IMR-90 (cell line): ENCODE data around the gene TNFRSF1B. TPM values are rescaled to one million over a fixed set of nuclear protein-coding genes. Genes with fewer than 3 reads are reported as not detected.

Source experiments
- ATAC-seq: fragments of 200-7000 bp; cut with Tn5 transposase; 2 replicates; pipeline ENCODE4 v1.9.1; 2020; ENCODE audit warnings: low read depth, mild to moderate bottlenecking, moderate library complexity
- BruUV-seq: library from RNA; stranded (reverse); fragments of 400-500 nt; replicated peaks from 2 replicates; lab custom pipeline; 2021; lab: Mats Ljungman, UMichigan
- CTCF ChIA-PET: fragments of 300-600 bp; formaldehyde crosslinking; extraction: SDS; loops from one replicate; lab custom pipeline; 2021; ENCODE audit warnings: antibody characterized with exemption; lab: Yijun Ruan, JAX
- POLR2A ChIA-PET: fragments of 300-600 bp; sonication (Branson Sonifier 250); formaldehyde crosslinking; loops from one replicate; lab custom pipeline; 2022; ENCODE audit warnings: antibody characterized with exemption; ENCODE audit not compliant: unreplicated experiment; lab: Charles Lee
- DNase-seq: peaks from one replicate; pipeline ENCODE4 v3.0.0; 2013
- H2AFZ ChIP-seq: replicated peaks from 2 replicates; pipeline ENCODE3; 2013; ENCODE audit warnings: low read length, mild to moderate bottlenecking; ENCODE audit not compliant: poor library complexity
- H2AK5ac ChIP-seq: 2 replicates; pipeline ENCODE4 v1.6.1; 2013; ENCODE audit warnings: low read depth, low read length, inconsistent platforms
- H2AK9ac ChIP-seq: replicated peaks from 2 replicates; pipeline ENCODE3; 2013; ENCODE audit warnings: mild to moderate bottlenecking, low read depth, low read length, moderate library complexity; ENCODE audit not compliant: poor library complexity
- H2BK120ac ChIP-seq: 2 replicates; pipeline ENCODE4 v1.6.1; 2013; ENCODE audit warnings: low read depth, low read length, inconsistent platforms
- H2BK15ac ChIP-seq: 3 replicates; pipeline ENCODE4 v1.6.1; 2013; ENCODE audit warnings: low read depth, low read length, inconsistent platforms
- H2BK20ac ChIP-seq: 2 replicates; pipeline ENCODE4 v1.6.1; 2013; ENCODE audit warnings: low read depth, mild to moderate bottlenecking, inconsistent platforms, low read length, moderate library complexity
- H2BK5ac ChIP-seq: 2 replicates; pipeline ENCODE4 v1.6.1; 2013; ENCODE audit warnings: mild to moderate bottlenecking, low read depth, low read length, inconsistent platforms; ENCODE audit not compliant: poor library complexity, severe bottlenecking
- H3K14ac ChIP-seq: replicated peaks from 2 replicates; pipeline ENCODE4 v1.6.1; 2013; ENCODE audit warnings: low read depth, low read length, inconsistent platforms
- H3K18ac ChIP-seq: 2 replicates; pipeline ENCODE4 v1.6.1; 2013; ENCODE audit warnings: low read depth, low read length, control low read depth
- H3K23ac ChIP-seq: 2 replicates; pipeline ENCODE4 v1.6.1; 2013; ENCODE audit warnings: low read depth, low read length, inconsistent platforms
- H3K27ac ChIP-seq: 2 replicates; pipeline ENCODE4 v1.5.1; 2013; ENCODE audit warnings: mild to moderate bottlenecking, control low read depth, low read length; ENCODE audit not compliant: insufficient read depth
- H3K27me3 ChIP-seq: 2 replicates; pipeline ENCODE4 v1.6.1; 2013; ENCODE audit warnings: low read length; ENCODE audit not compliant: control insufficient read depth, insufficient read depth
- H3K36me3 ChIP-seq: 2 replicates; pipeline ENCODE4 v1.6.1; 2013; ENCODE audit warnings: low read length, mixed read lengths; ENCODE audit not compliant: control insufficient read depth, insufficient read depth
- H3K4ac ChIP-seq: 2 replicates; pipeline ENCODE4 v1.6.1; 2013; ENCODE audit warnings: low read depth, low read length, inconsistent platforms
- H3K4me1 ChIP-seq: 2 replicates; pipeline ENCODE4 v1.6.1; 2013; ENCODE audit warnings: low read length, mixed read lengths; ENCODE audit not compliant: control insufficient read depth, insufficient read depth
- H3K4me2 ChIP-seq: 2 replicates; pipeline ENCODE4 v1.6.1; 2013; ENCODE audit warnings: low read depth, mild to moderate bottlenecking, control low read depth, low read length, moderate library complexity
- H3K4me3 ChIP-seq: 2 replicates; pipeline ENCODE4 v1.5.1; 2013; ENCODE audit warnings: low read depth, mild to moderate bottlenecking, control low read depth, low read length, moderate library complexity; ENCODE audit not compliant: insufficient read depth
- H3K56ac ChIP-seq: 2 replicates; pipeline ENCODE4 v1.6.1; 2013; ENCODE audit warnings: low read length, inconsistent platforms; ENCODE audit not compliant: insufficient read depth; ENCODE audit errors: extremely low read depth
- H3K79me1 ChIP-seq, 2 experiments: 2 replicates each; pipeline ENCODE4 v1.6.1; 2013; ENCODE audit warnings: low read length in 2 of 2, inconsistent platforms in 1 of 2, low read depth in 1 of 2
- H3K9ac ChIP-seq: 2 replicates; pipeline ENCODE4 v1.6.1; 2013; ENCODE audit warnings: low read depth, low read length, control low read depth
- H3K9me1 ChIP-seq: 2 replicates; pipeline ENCODE4 v1.6.1; 2013; ENCODE audit warnings: low read length, inconsistent platforms; ENCODE audit not compliant: insufficient read depth
- H3K9me3 ChIP-seq: 2 replicates; pipeline ENCODE4 v1.6.1; 2013; ENCODE audit warnings: low read length; ENCODE audit not compliant: control insufficient read depth, insufficient read depth
- H4K20me1 ChIP-seq: 2 replicates; pipeline ENCODE4 v1.6.1; 2013; ENCODE audit warnings: low read length, inconsistent platforms; ENCODE audit not compliant: insufficient read depth
- H4K5ac ChIP-seq: 2 replicates; pipeline ENCODE4 v1.6.1; 2013; ENCODE audit warnings: mild to moderate bottlenecking, low read depth, low read length, control low read depth
- H4K8ac ChIP-seq, 2 experiments: 2 replicates each; pipeline ENCODE4 v1.6.1; 2013; ENCODE audit warnings: low read depth in 2 of 2, low read length in 2 of 2, control low read depth in 1 of 2, inconsistent platforms in 1 of 2
- H4K91ac ChIP-seq: 2 replicates; pipeline ENCODE4 v1.6.1; 2013; ENCODE audit warnings: low read depth, low read length, inconsistent platforms; ENCODE audit not compliant: insufficient read depth
- CEBPB ChIP-seq: IDR thresholded peaks from 2 replicates; pipeline ENCODE4 v1.6.1; 2012; ENCODE audit warnings: low read depth, low read length, improper control_type of control experiment
- CHD1 ChIP-seq: IDR thresholded peaks from 2 replicates; pipeline ENCODE4 v1.6.1; 2012; ENCODE audit warnings: low read depth, low read length, improper control_type of control experiment
- ELK1 ChIP-seq: fragments of 150-350 bp; IDR thresholded peaks from 2 replicates; pipeline ENCODE4 v1.6.1; 2016; ENCODE audit warnings: low read depth, mild to moderate bottlenecking, low read length, moderate library complexity, borderline replicate concordance
- MXI1 ChIP-seq: IDR thresholded peaks from 2 replicates; pipeline ENCODE4 v1.6.1; 2012; ENCODE audit warnings: low read depth, mild to moderate bottlenecking, low read length, moderate library complexity, borderline replicate concordance
- NFE2L2 ChIP-seq: fragments of 150-350 bp; IDR thresholded peaks from 2 replicates; pipeline ENCODE4 v1.6.1; 2016; ENCODE audit warnings: low read depth, mild to moderate bottlenecking, low read length
- POLR2A ChIP-seq: IDR thresholded peaks from 2 replicates; pipeline ENCODE4 v1.6.1; 2012; ENCODE audit warnings: mild to moderate bottlenecking, low read depth, low read length
- RAD21 ChIP-seq: IDR thresholded peaks from 2 replicates; pipeline ENCODE4 v1.6.1; 2012; ENCODE audit warnings: low read length, improper control_type of control experiment
- RCOR1 ChIP-seq: IDR thresholded peaks from 2 replicates; pipeline ENCODE4 v1.6.1; 2012; ENCODE audit warnings: mild to moderate bottlenecking, low read length, improper control_type of control experiment; ENCODE audit not compliant: insufficient replicate concordance
- RFX5 ChIP-seq: IDR thresholded peaks from 2 replicates; pipeline ENCODE4 v1.8.0; 2012; ENCODE audit warnings: low read depth, mild to moderate bottlenecking, low read length, moderate library complexity
- SMC3 ChIP-seq: fragments of 150-350 bp; IDR thresholded peaks from 2 replicates; pipeline ENCODE4 v1.6.1; 2016; ENCODE audit warnings: low read depth, mild to moderate bottlenecking, antibody characterized with exemption, low read length, moderate library complexity
- USF2 ChIP-seq: fragments of 150-350 bp; IDR thresholded peaks from 2 replicates; pipeline ENCODE4 v1.6.1; 2017; ENCODE audit warnings: mild to moderate bottlenecking, antibody characterized with exemption, low read length, low read depth
- WGBS, 2 experiments: methylation state at CpG; one replicate each; pipeline versions ENCODE4 v1.1.5 to v1.1.7; 2013; ENCODE audit warnings: missing lambda C conversion rate in 2 of 2; ENCODE audit not compliant: insufficient read length in 1 of 2; ENCODE audit errors: extremely low coverage in 2 of 2; 5-methylcytosine and 5-hydroxymethylcytosine counted together
- dilution Hi-C: fragments of 300-500 bp; cut with HindIII; formaldehyde crosslinking; loops from one replicate; pipeline ENCODE4 v1.14.3; 2018; ENCODE audit warnings: low sequenced_read_pairs; ENCODE audit not compliant: unreplicated experiment
- in situ Hi-C: fragments of 300-500 bp; cut with MboI; formaldehyde crosslinking; loops from 3 replicates; pipeline ENCODE4 v1.14.3; 2019; ENCODE audit warnings: low sequenced_read_pairs, inconsistent platforms, mixed read lengths
- intact Hi-C: fragments of 100-400 bp; cut with micrococcal nuclease; formaldehyde crosslinking; loops from 2 replicates; pipeline ENCODE4 v1.10.0; 2022
- polyA plus RNA-seq, 3 experiments: library from polyadenylated mRNA; depleted of rRNA; stranded (reverse); fragments of >200 nt; gene quantifications; 2 replicates each; pipeline ENCODE4 v1.2.3, GENCODE V29; 2012; ENCODE audit warnings: low replicate concordance in 1 of 3
- total RNA-seq: library from RNA; depleted of rRNA; stranded (reverse); fragments of >200 nt; gene quantifications from 2 replicates; pipeline ENCODE4 v1.2.3, GENCODE V29; 2012

TNFRSF1B gene
- total and polyA plus RNA-seq, 2 of the 4 experiments (the other 2 are of a cell fraction) = 4.3 to 8.9 TPM

GRCh38 chr1:12150456-12151200, 16.2 kb upstream of the TNFRSF1B start:
- DNase-seq = no peak
- POLR2A ChIA-PET = no interaction called here

More at GRCh38 chr1:12150456-12151200, 16.2 kb upstream of the TNFRSF1B start:
- dilution Hi-C loops = no loop called here
- H2BK15ac ChIP-seq = 0 out of 3 replicates have a peak overlapping the region, but pooled peaks have one; percentile 15
- peak overlapping the region in 1 of 2 experiments; percentile 17; a peak in 1 of 4 replicates for H4K8ac ChIP-seq
- H3K9me1 ChIP-seq = peaks cover 14% of the 10 kb centered on the region
- H3K36me3 ChIP-seq = no peaks in the 10 kb centered on the region
- no peak overlapping the region for H3K9ac ChIP-seq
- no TSS peak for BruUV-seq
- peak overlapping the region; percentile 19; the same call in 1 of the 2 replicates for H2BK20ac ChIP-seq
- no peak overlapping the region for H3K4me3 ChIP-seq
- peak overlapping the region; percentile 51; the same call in 1 of the 2 replicates for H2AK5ac ChIP-seq
- TF ChIP-seq POLR2A (no peak), USF2 (no peak), SMC3 (no peak), MXI1 (no peak), RCOR1 (no peak), NFE2L2 (no peak), RFX5 (no peak), CEBPB (no peak), RAD21 (no peak), ELK1 (no peak), CHD1 (no peak)
- in situ Hi-C loops = no loop called here
- H3K4me1 ChIP-seq = peaks cover 29% of the 10 kb centered on the region
- H3K56ac ChIP-seq = no peak overlapping the region
- peak overlapping the region; percentile 49; the same call in 1 of the 2 replicates for H4K5ac ChIP-seq
- peak overlapping the region; percentile 33 for H2AK9ac ChIP-seq
- no peak overlapping the region for H2BK5ac ChIP-seq
- no peak overlapping the region for H3K4me2 ChIP-seq
- H2AFZ ChIP-seq = no peak overlapping the region
- H3K23ac ChIP-seq = no peak overlapping the region
- H2BK120ac ChIP-seq = peak overlapping the region; percentile 39; the same call in 1 of the 2 replicates
- H4K91ac ChIP-seq = peak overlapping the region; percentile 22; the same call in 1 of the 2 replicates
- H3K14ac ChIP-seq = no peak overlapping the region; the same call in 1 of the 2 replicates
- ATAC-seq = no peak
- intact Hi-C loops = no loop called here
- H3K79me1 ChIP-seq = no peaks in the 10 kb centered on the region
- H3K27ac ChIP-seq = no peak overlapping the region
- WGBS, 2 experiments = 76% methylated on average over 4 of the region's 9 CpGs; no CpG with 5 or more reads in 1 of the 2 experiments
- H4K20me1 ChIP-seq = no peaks in the 10 kb centered on the region
- no peak overlapping the region for H3K4ac ChIP-seq
- H3K27me3 ChIP-seq = no peaks in the 10 kb centered on the region
- peaks cover 4% of the 10 kb centered on the region; the same call in 1 of the 2 replicates for H3K9me3 ChIP-seq
- H3K18ac ChIP-seq = no peak overlapping the region
- CTCF ChIA-PET = interaction anchor here (0.9 kb wide), 1 partner anchor 33 kb away, joined by 6 read pairs; no protein-coding TSS in a partner anchor
